Loucy (cell line): ENCODE data around the gene ZCCHC24.

Experiments
- H2AFZ ChIP-seq: fragments of 200-600 bp; sonication (generic); 2 replicates; pipeline ENCODE4 v1.6.0; 2016; ENCODE audit warnings: antibody characterized with exemption, mild to moderate bottlenecking, low read length, moderate library complexity
- H3F3A ChIP-seq: fragments of 200-600 bp; 2 replicates; pipeline ENCODE4 v1.6.0; 2016; ENCODE audit warnings: antibody characterized with exemption, low read depth, mild to moderate bottlenecking
- H3K27me3 ChIP-seq: fragments of 200-600 bp; sonication (generic); 2 replicates; pipeline ENCODE4 v1.6.1; 2014; ENCODE audit warnings: low read length, mild to moderate bottlenecking; ENCODE audit not compliant: insufficient read depth, poor library complexity, severe bottlenecking
- H3K36me3 ChIP-seq: fragments of 200-600 bp; sonication (generic); 2 replicates; pipeline ENCODE4 v1.6.1; 2016; ENCODE audit warnings: low read length; ENCODE audit not compliant: insufficient read depth
- H3K4me1 ChIP-seq: fragments of 200-600 bp; sonication (generic); 2 replicates; pipeline ENCODE4 v1.5.1; 2014; ENCODE audit warnings: low read length, mild to moderate bottlenecking; ENCODE audit not compliant: insufficient read depth, poor library complexity, severe bottlenecking
- H3K4me2 ChIP-seq: fragments of 200-600 bp; sonication (generic); 2 replicates; pipeline ENCODE4 v1.6.0; 2014; ENCODE audit warnings: antibody characterized with exemption, low read length, low read depth, mild to moderate bottlenecking; ENCODE audit not compliant: poor library complexity, severe bottlenecking
- H3K4me3 ChIP-seq: fragments of 200-600 bp; sonication (generic); 2 replicates; pipeline ENCODE4 v1.5.1; 2014; ENCODE audit warnings: low read length, mild to moderate bottlenecking, mixed read lengths; ENCODE audit not compliant: poor library complexity, severe bottlenecking
- H3K79me2 ChIP-seq: fragments of 200-600 bp; sonication (generic); 2 replicates; pipeline ENCODE4 v1.6.1; 2014; ENCODE audit warnings: low read length; ENCODE audit not compliant: insufficient read depth
- H3K9ac ChIP-seq: fragments of 200-600 bp; sonication (generic); 2 replicates; pipeline ENCODE4 v1.6.0; 2014; ENCODE audit warnings: mild to moderate bottlenecking, low read depth, low read length, moderate library complexity; ENCODE audit not compliant: poor library complexity, severe bottlenecking
- H3K9me2 ChIP-seq: fragments of 200-600 bp; sonication (generic); replicated peaks from 2 replicates; pipeline ENCODE4 v1.6.1; 2016; ENCODE audit warnings: low read depth, low read length, mixed read lengths
- H3K9me3 ChIP-seq: fragments of 200-600 bp; sonication (generic); 2 replicates; pipeline ENCODE4 v1.6.1; 2014; ENCODE audit warnings: mild to moderate bottlenecking, antibody characterized with exemption, low read length, low read depth; ENCODE audit not compliant: insufficient read depth
- H4K20me1 ChIP-seq: fragments of 200-600 bp; sonication (generic); 2 replicates; pipeline ENCODE4 v1.6.0; 2014; ENCODE audit warnings: antibody characterized with exemption, low read length, mild to moderate bottlenecking; ENCODE audit not compliant: insufficient read depth, poor library complexity, severe bottlenecking
- EZH2phosphoT487 ChIP-seq: fragments of 200-600 bp; IDR thresholded peaks from 2 replicates; pipeline ENCODE4 v1.6.1; 2018; ENCODE audit warnings: antibody characterized with exemption, mild to moderate bottlenecking, moderate library complexity, borderline replicate concordance
- TF ChIP-seq, protein P1 (sequence below): fragments of 200-600 bp; sonication (generic); conservative IDR thresholded peaks from 2 replicates; pipeline ENCODE4 v1.5.1; 2014; ENCODE audit warnings: mild to moderate bottlenecking, antibody characterized with exemption, low read length

The ZCCHC24 gene

DNA sequence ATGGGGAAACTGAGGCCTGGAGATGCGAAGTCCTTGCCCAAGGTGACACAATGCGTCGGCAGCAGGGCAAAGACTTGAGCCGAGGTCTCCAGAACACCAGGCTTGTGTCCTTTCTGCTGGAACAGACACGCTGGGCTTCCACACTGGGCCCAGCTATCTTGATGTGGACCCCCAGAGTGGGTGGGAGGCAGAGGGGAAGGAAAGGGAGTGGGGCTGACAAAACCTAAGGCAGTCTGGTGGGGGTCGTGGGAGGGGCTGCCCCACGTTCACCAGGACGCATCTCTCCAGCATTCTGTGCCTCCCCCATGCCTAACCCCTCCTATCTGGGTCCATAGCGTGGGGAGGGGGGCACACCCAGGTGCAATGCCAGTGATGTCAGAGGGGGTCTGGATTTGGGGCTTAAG, 60.0 kb downstream of the ZCCHC24 start:
- Histone ChIP-seq H2AFZ (no peak overlapping the region), H4K20me1 (no peaks in the 10 kb centered on the region), H3K9me3 (no peaks in the 10 kb centered on the region), H3K4me3 (no peak overlapping the region), H3K36me3 (no peaks in the 10 kb centered on the region), H3K79me2 (no peaks in the 10 kb centered on the region), H3F3A (no peaks in the 10 kb centered on the region), H3K9me2 (no peaks in the 10 kb centered on the region), H3K4me1 (no peaks in the 10 kb centered on the region), H3K4me2 (no peak overlapping the region), H3K27me3 (no peaks in the 10 kb centered on the region), H3K9ac (no peak overlapping the region)
- no peak for TF ChIP-seq EZH2phosphoT487
- TF ChIP-seq, protein P1, sequence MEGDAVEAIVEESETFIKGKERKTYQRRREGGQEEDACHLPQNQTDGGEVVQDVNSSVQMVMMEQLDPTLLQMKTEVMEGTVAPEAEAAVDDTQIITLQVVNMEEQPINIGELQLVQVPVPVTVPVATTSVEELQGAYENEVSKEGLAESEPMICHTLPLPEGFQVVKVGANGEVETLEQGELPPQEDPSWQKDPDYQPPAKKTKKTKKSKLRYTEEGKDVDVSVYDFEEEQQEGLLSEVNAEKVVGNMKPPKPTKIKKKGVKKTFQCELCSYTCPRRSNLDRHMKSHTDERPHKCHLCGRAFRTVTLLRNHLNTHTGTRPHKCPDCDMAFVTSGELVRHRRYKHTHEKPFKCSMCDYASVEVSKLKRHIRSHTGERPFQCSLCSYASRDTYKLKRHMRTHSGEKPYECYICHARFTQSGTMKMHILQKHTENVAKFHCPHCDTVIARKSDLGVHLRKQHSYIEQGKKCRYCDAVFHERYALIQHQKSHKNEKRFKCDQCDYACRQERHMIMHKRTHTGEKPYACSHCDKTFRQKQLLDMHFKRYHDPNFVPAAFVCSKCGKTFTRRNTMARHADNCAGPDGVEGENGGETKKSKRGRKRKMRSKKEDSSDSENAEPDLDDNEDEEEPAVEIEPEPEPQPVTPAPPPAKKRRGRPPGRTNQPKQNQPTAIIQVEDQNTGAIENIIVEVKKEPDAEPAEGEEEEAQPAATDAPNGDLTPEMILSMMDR = no peak

DNA sequence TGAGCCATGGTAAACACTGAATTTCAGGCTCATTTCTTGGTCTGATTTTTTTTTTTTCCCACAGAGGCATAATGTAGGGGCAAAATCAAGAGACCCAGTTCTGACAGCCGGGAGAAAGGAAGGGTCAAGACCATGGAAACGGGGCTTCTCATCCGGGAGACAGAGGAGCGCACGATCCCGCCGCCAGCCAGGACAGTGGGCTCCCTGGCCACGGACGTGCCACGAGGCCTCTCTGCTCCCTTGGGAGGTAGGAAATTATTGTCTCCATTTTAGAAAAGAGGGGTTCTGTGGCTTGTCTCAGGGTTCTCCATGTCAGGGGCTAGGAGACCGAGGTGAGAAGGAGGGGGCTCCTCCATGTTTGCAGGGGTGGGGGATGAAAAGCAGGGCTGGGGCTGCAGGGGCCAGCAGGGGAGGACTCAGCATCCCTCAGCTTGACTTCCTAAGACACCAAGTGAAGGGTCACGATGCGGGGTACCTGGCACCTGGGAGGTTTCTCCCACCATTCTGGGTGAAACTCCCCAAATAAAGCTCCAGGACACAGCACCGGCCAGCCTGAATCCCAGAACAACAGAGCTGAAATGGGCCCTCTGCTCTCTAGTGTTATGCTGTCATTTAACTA, 60.5 kb downstream of the ZCCHC24 start:
- Histone ChIP-seq H3K4me1 (no peaks in the 10 kb centered on the region), H3F3A (no peaks in the 10 kb centered on the region), H3K27me3 (no peaks in the 10 kb centered on the region), H4K20me1 (no peaks in the 10 kb centered on the region), H3K36me3 (no peaks in the 10 kb centered on the region), H3K9me2 (no peaks in the 10 kb centered on the region), H3K4me2 (no peak overlapping the region), H3K79me2 (no peaks in the 10 kb centered on the region), H3K4me3 (no peak overlapping the region), H3K9me3 (no peaks in the 10 kb centered on the region), H3K9ac (no peak overlapping the region), H2AFZ (no peak overlapping the region)
- TF ChIP-seq, protein P1 = no peak
- TF ChIP-seq EZH2phosphoT487 = no peak

DNA sequence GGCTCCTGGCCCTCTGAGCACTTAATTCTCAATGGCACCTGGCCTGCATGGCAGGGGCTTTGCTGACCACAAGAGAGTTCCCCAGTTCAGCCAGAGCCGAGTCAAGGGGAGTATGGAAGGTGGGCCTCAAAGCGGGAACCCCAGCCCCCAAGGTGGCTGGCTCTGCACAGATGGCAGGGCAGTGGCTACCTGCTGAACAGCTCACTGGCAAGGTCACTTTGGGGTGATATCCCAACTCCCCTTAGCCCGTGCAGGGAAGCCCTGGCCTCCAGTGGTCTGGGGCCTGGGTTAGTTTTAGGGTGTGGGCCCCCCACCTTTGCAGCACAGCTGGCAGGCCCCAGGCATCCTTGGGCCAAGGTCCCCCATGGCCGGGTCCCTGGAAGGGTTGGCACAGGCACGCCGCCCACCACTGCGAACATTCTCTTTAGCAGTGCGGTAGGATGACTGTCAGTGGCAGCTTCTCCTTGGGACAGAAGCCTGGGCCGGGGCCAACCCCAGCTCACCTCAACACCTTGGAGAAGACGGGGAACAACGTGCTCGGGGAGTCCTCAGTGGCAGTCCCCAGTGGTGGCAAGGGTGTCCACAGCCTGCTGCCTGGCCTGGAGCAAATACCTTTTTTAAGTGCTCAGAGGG, 61.3 kb downstream of the ZCCHC24 start:
- Histone ChIP-seq H3F3A (no peaks in the 10 kb centered on the region), H3K9me2 (no peaks in the 10 kb centered on the region), H2AFZ (no peak overlapping the region), H3K36me3 (no peaks in the 10 kb centered on the region), H3K79me2 (no peaks in the 10 kb centered on the region), H3K4me1 (no peaks in the 10 kb centered on the region), H3K9me3 (no peaks in the 10 kb centered on the region), H3K4me3 (no peak overlapping the region), H3K27me3 (no peaks in the 10 kb centered on the region), H4K20me1 (no peaks in the 10 kb centered on the region), H3K4me2 (no peak overlapping the region), H3K9ac (no peak overlapping the region)
- no peak for TF ChIP-seq EZH2phosphoT487
- TF ChIP-seq, protein P1 = no peak
